ENCODE data around the gene PTRHD1.

The PTRHD1 gene

GRCh38 chr2:24779116-24779515 is 14.1 kb downstream of the PTRHD1 start:
- Histone ChIP-seq H3K27me3 (replicated peaks; ENCODE audit: control insufficient read depth, insufficient read depth, low read length) (no peaks in the 10 kb centered on the region), H3K36me3 (ENCODE audit: control insufficient read depth, insufficient read depth, low read length) (no peaks in the 10 kb centered on the region), H3K4me3 (replicated peaks; ENCODE audit: low read depth, low read length) (no peak overlapping the region)
- TF ChIP-seq, protein P1, sequence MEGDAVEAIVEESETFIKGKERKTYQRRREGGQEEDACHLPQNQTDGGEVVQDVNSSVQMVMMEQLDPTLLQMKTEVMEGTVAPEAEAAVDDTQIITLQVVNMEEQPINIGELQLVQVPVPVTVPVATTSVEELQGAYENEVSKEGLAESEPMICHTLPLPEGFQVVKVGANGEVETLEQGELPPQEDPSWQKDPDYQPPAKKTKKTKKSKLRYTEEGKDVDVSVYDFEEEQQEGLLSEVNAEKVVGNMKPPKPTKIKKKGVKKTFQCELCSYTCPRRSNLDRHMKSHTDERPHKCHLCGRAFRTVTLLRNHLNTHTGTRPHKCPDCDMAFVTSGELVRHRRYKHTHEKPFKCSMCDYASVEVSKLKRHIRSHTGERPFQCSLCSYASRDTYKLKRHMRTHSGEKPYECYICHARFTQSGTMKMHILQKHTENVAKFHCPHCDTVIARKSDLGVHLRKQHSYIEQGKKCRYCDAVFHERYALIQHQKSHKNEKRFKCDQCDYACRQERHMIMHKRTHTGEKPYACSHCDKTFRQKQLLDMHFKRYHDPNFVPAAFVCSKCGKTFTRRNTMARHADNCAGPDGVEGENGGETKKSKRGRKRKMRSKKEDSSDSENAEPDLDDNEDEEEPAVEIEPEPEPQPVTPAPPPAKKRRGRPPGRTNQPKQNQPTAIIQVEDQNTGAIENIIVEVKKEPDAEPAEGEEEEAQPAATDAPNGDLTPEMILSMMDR (IDR thresholded peaks at IDR 0.05; ENCODE audit: insufficient read depth, low read length, poor library complexity, severe bottlenecking) = no peak
- DNase-seq (ENCODE audit: extremely low read depth, insufficient read length) = no peak

- TF ChIP-seq, protein P1 (IDR thresholded peaks at IDR 0.05; ENCODE audit: insufficient read depth, low read length, poor library complexity, severe bottlenecking) = no peak
- Histone ChIP-seq H3K27me3 (replicated peaks; ENCODE audit: control insufficient read depth, insufficient read depth, low read length) (no peaks in the 10 kb centered on the region), H3K4me3 (replicated peaks; ENCODE audit: low read depth, low read length) (no peak overlapping the region), H3K36me3 (ENCODE audit: control insufficient read depth, insufficient read depth, low read length) (peaks cover 2% of the 10 kb centered on the region)
- no peak for DNase-seq (ENCODE audit: extremely low read depth, insufficient read length)
Measured at GRCh38 chr2:24774373-24774772, 18.8 kb downstream of the PTRHD1 start.

DNA sequence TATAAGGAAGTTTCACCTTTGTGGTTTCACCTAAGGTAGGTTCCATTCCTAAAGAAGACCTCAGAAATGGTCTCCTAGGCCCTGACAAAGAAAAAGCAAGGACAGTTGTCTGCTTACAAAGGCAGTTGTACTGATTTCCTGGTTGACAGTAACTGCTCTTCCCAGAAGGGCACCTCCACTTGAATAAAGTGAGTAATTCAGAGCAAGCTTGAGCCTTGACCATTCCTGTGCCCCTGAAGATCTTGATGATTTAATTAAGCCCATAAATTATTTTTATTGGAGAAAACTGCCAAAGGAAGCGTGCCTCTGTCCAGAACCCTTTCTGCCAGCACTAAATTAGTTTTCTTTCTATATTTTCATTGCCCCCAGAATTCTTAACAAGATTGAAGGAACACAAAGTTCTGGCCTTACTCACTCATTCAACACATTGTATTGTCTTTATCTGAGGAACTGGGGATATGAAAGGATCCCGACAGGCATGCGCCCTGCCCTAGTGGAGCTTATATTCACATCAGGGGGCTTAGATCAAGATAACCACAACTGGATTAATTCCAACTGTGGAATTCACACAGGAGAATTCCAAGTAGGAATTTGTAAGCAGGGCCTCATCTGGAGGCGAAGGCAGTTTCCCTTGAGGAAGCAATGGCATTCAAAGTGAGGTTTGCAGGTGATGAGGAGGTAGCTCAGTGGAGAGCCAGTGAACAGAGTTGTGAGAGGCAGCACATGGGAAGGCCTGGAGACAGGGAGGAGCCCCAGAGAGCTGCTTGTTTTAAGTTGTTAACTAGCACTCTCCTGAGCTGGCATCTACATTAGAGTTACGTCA is 21.2 kb downstream of the PTRHD1 start:
- Histone ChIP-seq H3K36me3 (ENCODE audit: control insufficient read depth, insufficient read depth, low read length) (peaks cover 2% of the 10 kb centered on the region), H3K4me3 (replicated peaks; ENCODE audit: low read depth, low read length) (no peak overlapping the region), H3K27me3 (replicated peaks; ENCODE audit: control insufficient read depth, insufficient read depth, low read length) (no peaks in the 10 kb centered on the region)
- TF ChIP-seq, protein P1 (IDR thresholded peaks at IDR 0.05; ENCODE audit: insufficient read depth, low read length, poor library complexity, severe bottlenecking) = no peak
- DNase-seq (ENCODE audit: extremely low read depth, insufficient read length) = no peak

GRCh38 chr2:24771061-24771460 is 22.1 kb downstream of the PTRHD1 start:
- no peak overlapping the region for H3K4me3 ChIP-seq (replicated peaks; ENCODE audit: low read depth, low read length)
- no peak for DNase-seq (ENCODE audit: extremely low read depth, insufficient read length)
- H3K36me3 ChIP-seq (ENCODE audit: control insufficient read depth, insufficient read depth, low read length) = peaks cover 2% of the 10 kb centered on the region
- no peaks in the 10 kb centered on the region for H3K27me3 ChIP-seq (replicated peaks; ENCODE audit: control insufficient read depth, insufficient read depth, low read length)
- TF ChIP-seq, protein P1 (IDR thresholded peaks at IDR 0.05; ENCODE audit: insufficient read depth, low read length, poor library complexity, severe bottlenecking) = no peak

GRCh38 chr2:24768601-24769000 is 24.6 kb downstream of the PTRHD1 start:
- DNase-seq (ENCODE audit: extremely low read depth, insufficient read length) = no peak
- H3K27me3 ChIP-seq (replicated peaks; ENCODE audit: control insufficient read depth, insufficient read depth, low read length) = no peaks in the 10 kb centered on the region
- peaks cover 2% of the 10 kb centered on the region for H3K36me3 ChIP-seq (ENCODE audit: control insufficient read depth, insufficient read depth, low read length)
- TF ChIP-seq, protein P1 (IDR thresholded peaks at IDR 0.05; ENCODE audit: insufficient read depth, low read length, poor library complexity, severe bottlenecking) = no peak
- H3K4me3 ChIP-seq (replicated peaks; ENCODE audit: low read depth, low read length) = no peak overlapping the region

Measured in GM06990 (cell line).